Neural crest cell (in vitro differentiated cells): Measurements from ENCODE around the gene RPRD1A. TPM values are rescaled to one million over a fixed set of nuclear protein-coding genes. Genes with fewer than 3 reads are reported as not detected.

Source experiments
- DNase-seq: peaks from one replicate; pipeline ENCODE4 v3.0.0; 2021; ENCODE audit warnings: low read depth, mixed read lengths, low spot score
- H3K27ac Mint-ChIP-seq: one replicate; pipeline ENCODE4 v1.8.0; 2021; ENCODE audit warnings: mild to moderate bottlenecking, mixed read lengths; ENCODE audit not compliant: unreplicated experiment
- H3K27me3 Mint-ChIP-seq: 2 replicates; pipeline ENCODE4 v1.8.0; 2021; ENCODE audit warnings: low read depth, mild to moderate bottlenecking, mixed read lengths
- H3K36me3 Mint-ChIP-seq: 2 replicates; pipeline ENCODE4 v1.8.0; 2021; ENCODE audit warnings: low read depth, mild to moderate bottlenecking, mixed read lengths
- H3K4me1 Mint-ChIP-seq: 2 replicates; pipeline ENCODE4 v1.8.0; 2021; ENCODE audit warnings: mixed read lengths
- H3K4me3 Mint-ChIP-seq: one replicate; pipeline ENCODE4 v1.8.0; 2021; ENCODE audit warnings: mild to moderate bottlenecking, mixed read lengths
- H3K9me3 Mint-ChIP-seq: 2 replicates; pipeline ENCODE4 v1.8.0; 2021; ENCODE audit warnings: mixed read lengths
- total RNA-seq: library from RNA; stranded (reverse); gene quantifications from 2 replicates; pipeline ENCODE4 v1.2.1, GENCODE V29; 2021
- TF ChIP-seq, protein P1 (sequence below): fragments of 200-600 bp; sonication (generic); conservative IDR thresholded peaks from 2 replicates; pipeline ENCODE4 v1.5.0; 2021; ENCODE audit warnings: antibody characterized with exemption, mild to moderate bottlenecking

The RPRD1A gene
- total RNA-seq, 1 donor from 2014 or later, result 76.3 TPM

DNA sequence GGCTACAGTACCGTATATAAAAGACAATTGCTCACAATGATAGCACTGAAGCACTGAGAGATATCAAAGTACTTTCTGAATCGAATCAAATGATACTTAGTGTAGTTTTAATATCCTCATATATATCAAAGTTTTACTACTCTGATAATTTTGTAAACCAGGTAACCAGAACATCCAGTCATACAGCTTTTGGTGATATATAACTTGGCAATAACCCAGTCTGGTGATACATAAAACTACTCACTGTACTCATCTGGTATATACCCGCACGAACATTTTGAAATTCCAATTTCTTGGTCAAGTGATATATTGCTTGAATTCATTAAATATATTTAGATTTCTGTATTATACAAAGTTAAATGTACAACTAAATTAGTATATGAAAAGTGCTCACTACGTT, 41.2 kb upstream of the RPRD1A start:
- TF ChIP-seq, protein P1, sequence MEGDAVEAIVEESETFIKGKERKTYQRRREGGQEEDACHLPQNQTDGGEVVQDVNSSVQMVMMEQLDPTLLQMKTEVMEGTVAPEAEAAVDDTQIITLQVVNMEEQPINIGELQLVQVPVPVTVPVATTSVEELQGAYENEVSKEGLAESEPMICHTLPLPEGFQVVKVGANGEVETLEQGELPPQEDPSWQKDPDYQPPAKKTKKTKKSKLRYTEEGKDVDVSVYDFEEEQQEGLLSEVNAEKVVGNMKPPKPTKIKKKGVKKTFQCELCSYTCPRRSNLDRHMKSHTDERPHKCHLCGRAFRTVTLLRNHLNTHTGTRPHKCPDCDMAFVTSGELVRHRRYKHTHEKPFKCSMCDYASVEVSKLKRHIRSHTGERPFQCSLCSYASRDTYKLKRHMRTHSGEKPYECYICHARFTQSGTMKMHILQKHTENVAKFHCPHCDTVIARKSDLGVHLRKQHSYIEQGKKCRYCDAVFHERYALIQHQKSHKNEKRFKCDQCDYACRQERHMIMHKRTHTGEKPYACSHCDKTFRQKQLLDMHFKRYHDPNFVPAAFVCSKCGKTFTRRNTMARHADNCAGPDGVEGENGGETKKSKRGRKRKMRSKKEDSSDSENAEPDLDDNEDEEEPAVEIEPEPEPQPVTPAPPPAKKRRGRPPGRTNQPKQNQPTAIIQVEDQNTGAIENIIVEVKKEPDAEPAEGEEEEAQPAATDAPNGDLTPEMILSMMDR, result no peak
- Mint-ChIP-seq H3K36me3 (peaks cover 22% of the 10 kb centered on the region), H3K27me3 (no peaks in the 10 kb centered on the region), H3K9me3 (peaks cover 6% of the 10 kb centered on the region), H3K27ac (no peak overlapping the region), H3K4me1 (no peaks in the 10 kb centered on the region), H3K4me3 (no peak overlapping the region)
- no peak for DNase-seq

DNA sequence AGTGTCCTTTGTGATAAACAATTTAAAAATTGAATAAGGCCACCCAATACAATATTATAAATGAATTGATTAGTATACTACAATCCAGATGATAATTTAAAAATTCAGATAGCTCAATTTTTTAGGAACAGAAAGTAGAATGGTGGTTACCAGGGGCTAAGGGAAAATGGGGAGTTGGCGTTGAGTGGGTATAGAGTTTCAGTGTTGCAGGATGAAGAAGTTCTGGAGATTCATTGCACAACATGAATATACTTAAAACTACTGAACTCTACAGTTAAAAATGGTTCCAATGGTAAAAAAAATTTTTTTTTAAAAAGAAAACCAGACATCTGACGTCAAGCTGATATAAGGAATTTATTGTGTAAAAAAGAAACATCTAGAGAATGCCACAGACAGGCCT, 40.8 kb upstream of the RPRD1A start:
- Mint-ChIP-seq H3K27me3 (no peaks in the 10 kb centered on the region), H3K27ac (no peak overlapping the region), H3K36me3 (peaks cover 22% of the 10 kb centered on the region), H3K4me3 (no peak overlapping the region), H3K4me1 (no peaks in the 10 kb centered on the region), H3K9me3 (peaks cover 6% of the 10 kb centered on the region)
- no peak for DNase-seq
- TF ChIP-seq, protein P1, result no peak

DNA sequence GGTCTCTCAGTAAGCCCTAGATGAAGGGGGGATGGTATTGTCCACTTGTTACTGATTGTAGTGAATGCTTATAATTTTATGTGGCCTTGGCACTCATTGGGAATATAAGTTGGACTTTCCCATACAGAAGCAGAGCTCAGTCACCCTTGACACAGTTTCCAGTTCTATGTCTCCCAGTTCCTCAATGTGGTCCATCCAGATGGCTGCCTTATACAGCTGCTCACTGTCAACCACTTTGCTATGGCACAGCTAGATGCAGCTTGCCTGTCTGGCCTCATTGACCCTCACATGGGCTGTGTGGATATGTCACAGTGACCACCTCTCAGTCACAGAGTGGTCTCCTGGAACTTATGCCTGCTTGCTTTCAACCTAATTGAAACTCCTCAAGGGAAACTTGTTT, 40.1 kb upstream of the RPRD1A start:
- TF ChIP-seq, protein P1, result no peak
- no peaks in the 10 kb centered on the region for H3K27me3 Mint-ChIP-seq
- no peak for DNase-seq
- H3K36me3 Mint-ChIP-seq, result peaks cover 21% of the 10 kb centered on the region
- H3K27ac Mint-ChIP-seq, result peak overlapping the region; percentile 86
- peaks cover 11% of the 10 kb centered on the region for H3K9me3 Mint-ChIP-seq
- no peaks in the 10 kb centered on the region for H3K4me1 Mint-ChIP-seq
- no peak overlapping the region for H3K4me3 Mint-ChIP-seq

- Mint-ChIP-seq H3K9me3 (peaks cover 11% of the 10 kb centered on the region), H3K27me3 (no peaks in the 10 kb centered on the region), H3K4me1 (no peaks in the 10 kb centered on the region), H3K36me3 (peaks cover 8% of the 10 kb centered on the region), H3K27ac (no peak overlapping the region), H3K4me3 (no peak overlapping the region)
- DNase-seq, result no peak
- TF ChIP-seq, protein P1, result no peak
These were observed 37.4 kb upstream of the RPRD1A start for GRCh38 chr18:36104749-36105148.

- Mint-ChIP-seq H3K36me3 (peaks cover 6% of the 10 kb centered on the region), H3K4me1 (no peaks in the 10 kb centered on the region), H3K4me3 (no peak overlapping the region), H3K27ac (no peak overlapping the region), H3K27me3 (no peaks in the 10 kb centered on the region), H3K9me3 (peaks cover 11% of the 10 kb centered on the region)
- TF ChIP-seq, protein P1, result no peak
- no peak for DNase-seq
These were observed 34.6 kb upstream of the RPRD1A start for GRCh38 chr18:36101943-36102342.

GRCh38 chr18:36099311-36099710, 32.0 kb upstream of the RPRD1A start:
- DNase-seq, result no peak
- Mint-ChIP-seq H3K27ac (no peak overlapping the region), H3K36me3 (peaks cover 2% of the 10 kb centered on the region), H3K4me3 (no peak overlapping the region), H3K9me3 (peaks cover 10% of the 10 kb centered on the region), H3K27me3 (no peaks in the 10 kb centered on the region), H3K4me1 (no peaks in the 10 kb centered on the region)
- TF ChIP-seq, protein P1, result no peak
